Type B pancreatic cell (in vitro differentiated cells): ENCODE results near the gene POLR1A. TPM values are rescaled to one million over a fixed set of nuclear protein-coding genes. Genes with fewer than 3 reads are reported as not detected.

Source experiments
- DNase-seq: peaks from one replicate; pipeline ENCODE4 v3.0.0; 2021; ENCODE audit warnings: mixed read lengths; ENCODE audit not compliant: unreplicated experiment; ENCODE audit errors: extremely low spot score
- H3K27ac Mint-ChIP-seq: 2 replicates; pipeline ENCODE4 v1.8.0; 2021; ENCODE audit warnings: mild to moderate bottlenecking, mixed read lengths
- H3K27me3 Mint-ChIP-seq: 2 replicates; pipeline ENCODE4 v1.8.0; 2021; ENCODE audit warnings: mixed read lengths
- H3K36me3 Mint-ChIP-seq: 2 replicates; pipeline ENCODE4 v1.8.0; 2021; ENCODE audit warnings: mixed read lengths
- H3K4me1 Mint-ChIP-seq: one replicate; pipeline ENCODE4 v1.8.0; 2021; ENCODE audit warnings: mixed read lengths; ENCODE audit not compliant: unreplicated experiment
- H3K4me3 Mint-ChIP-seq: 2 replicates; pipeline ENCODE4 v1.8.0; 2021; ENCODE audit warnings: mild to moderate bottlenecking, mixed read lengths
- H3K9me3 Mint-ChIP-seq: 2 replicates; pipeline ENCODE4 v1.8.0; 2021; ENCODE audit warnings: mixed read lengths
- CTCF ChIP-seq: fragments of 200-600 bp; sonication (generic); conservative IDR thresholded peaks from 2 replicates; pipeline ENCODE4 v1.5.0; 2021; ENCODE audit warnings: antibody characterized with exemption, mild to moderate bottlenecking
- total RNA-seq: library from RNA; stranded (reverse); gene quantifications from 2 replicates; pipeline ENCODE4 v1.2.1, GENCODE V29; 2021; ENCODE audit warnings: low replicate concordance

The POLR1A gene
- total RNA-seq, 1 donor from 2014 or later: 57.6 TPM

GRCh38 chr2:86000131-86000937, 105.4 kb downstream of the POLR1A start:
- H3K4me1 Mint-ChIP-seq: peaks cover 39% of the 10 kb centered on the region
- H3K27ac Mint-ChIP-seq: peak overlapping the region; percentile 12
- H3K9me3 Mint-ChIP-seq: peaks cover 14% of the 10 kb centered on the region
- peaks cover 5% of the 10 kb centered on the region for H3K36me3 Mint-ChIP-seq
- no peaks in the 10 kb centered on the region for H3K27me3 Mint-ChIP-seq
- H3K4me3 Mint-ChIP-seq: no peak overlapping the region
- no peak for TF ChIP-seq CTCF
- no peak for DNase-seq

DNA sequence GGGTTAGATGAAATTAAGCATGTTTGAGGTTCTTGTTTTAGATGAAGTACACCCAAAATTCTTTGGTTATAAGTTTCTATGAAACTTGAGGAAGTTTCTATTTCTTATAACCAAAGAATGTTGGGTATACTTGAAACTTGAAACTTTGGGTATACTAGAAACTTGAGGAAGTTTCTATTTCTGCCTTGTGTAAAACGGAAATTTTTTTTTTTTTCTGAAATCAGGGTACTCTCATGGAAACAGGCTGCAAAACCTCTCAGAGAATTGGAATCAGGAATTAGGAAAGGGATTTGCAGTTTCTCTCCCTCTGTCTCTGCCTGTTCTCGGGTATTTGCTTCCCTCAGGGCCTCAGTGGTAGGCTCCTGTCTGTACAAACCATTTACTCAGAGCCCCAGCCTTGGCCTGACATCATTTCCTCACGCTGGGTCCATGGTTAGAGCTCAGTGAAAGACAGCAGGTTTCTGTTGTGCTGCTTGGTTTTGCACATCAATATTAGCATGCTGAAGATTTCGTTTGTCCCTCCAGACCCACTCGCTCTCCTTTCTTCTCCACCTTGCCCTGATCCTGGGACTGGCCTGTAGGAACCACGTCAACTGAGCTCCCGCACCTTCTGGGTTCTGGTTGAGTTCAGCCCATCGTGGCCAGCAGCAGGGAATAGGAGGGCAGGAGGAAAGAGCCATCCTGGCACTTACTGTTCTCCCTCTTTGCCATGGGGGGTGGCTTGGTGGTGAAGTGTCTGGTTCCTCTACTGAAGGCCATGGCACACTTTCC, 106.4 kb downstream of the POLR1A start:
- Mint-ChIP-seq H3K4me1 (peaks cover 39% of the 10 kb centered on the region), H3K4me3 (peak overlapping the region; percentile 61), H3K9me3 (peaks cover 5% of the 10 kb centered on the region), H3K27ac (peak overlapping the region; percentile 12), H3K27me3 (no peaks in the 10 kb centered on the region), H3K36me3 (no peaks in the 10 kb centered on the region)
- DNase-seq: no peak
- TF ChIP-seq CTCF: no peak

- Mint-ChIP-seq H3K9me3 (peaks cover 5% of the 10 kb centered on the region), H3K27me3 (no peaks in the 10 kb centered on the region), H3K36me3 (no peaks in the 10 kb centered on the region), H3K4me3 (no peak overlapping the region), H3K4me1 (peaks cover 39% of the 10 kb centered on the region), H3K27ac (peak overlapping the region; percentile 12)
- TF ChIP-seq CTCF: no peak
- no peak for DNase-seq
Measured at GRCh38 chr2:85998071-85998991, 107.4 kb downstream of the POLR1A start.

DNA sequence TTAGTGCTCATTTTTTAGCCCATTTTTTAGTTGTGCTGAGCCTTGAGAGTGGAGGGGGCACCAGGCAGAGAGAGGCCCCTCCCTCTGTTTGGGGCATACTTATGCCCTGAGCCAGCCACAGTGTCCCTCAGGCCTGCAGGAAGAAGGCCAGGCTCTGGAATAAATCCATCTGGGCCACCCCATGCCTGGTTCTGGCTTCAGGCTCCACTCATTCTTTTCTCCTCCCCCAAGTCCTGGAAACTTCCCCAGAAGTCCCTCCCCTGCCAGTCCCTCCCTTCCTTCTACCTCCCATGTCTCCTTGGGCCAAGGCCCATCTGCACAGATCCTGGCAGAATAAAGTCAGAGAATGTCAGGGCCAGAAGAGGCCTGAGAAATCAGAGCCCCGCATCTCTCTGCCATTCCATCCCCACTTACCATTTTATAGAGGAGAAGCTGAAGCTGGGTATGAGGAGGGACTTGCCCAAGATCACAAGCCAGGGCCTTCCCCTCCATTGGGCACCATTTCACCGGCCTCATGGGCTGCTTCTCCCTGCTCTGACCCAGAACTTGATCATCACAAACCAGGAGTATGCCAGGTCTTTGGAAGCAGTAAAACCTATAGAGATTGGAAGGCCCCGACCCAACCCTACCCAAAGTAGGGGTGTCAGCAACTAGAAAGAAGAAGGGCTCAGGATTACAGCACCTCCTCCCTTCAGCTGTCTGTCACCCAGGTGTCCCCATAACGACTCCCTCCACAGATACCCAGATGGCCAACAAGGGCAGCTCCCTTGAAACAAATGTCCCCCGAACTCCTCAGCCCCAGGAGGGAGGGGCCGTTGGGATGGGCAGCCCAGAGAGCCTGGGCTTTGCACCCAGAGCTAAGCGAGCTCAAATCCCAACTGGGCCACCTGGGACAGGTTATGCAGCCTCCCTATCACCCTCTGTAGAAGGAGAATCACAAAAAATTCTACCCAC, 108.4 kb downstream of the POLR1A start:
- Mint-ChIP-seq H3K4me3 (peak overlapping the region; percentile 44), H3K9me3 (peaks cover 5% of the 10 kb centered on the region), H3K4me1 (peaks cover 39% of the 10 kb centered on the region)

More for the DNA sequence above, 108.4 kb downstream of the POLR1A start:
- Mint-ChIP-seq H3K27ac (peak overlapping the region; percentile 12), H3K27me3 (no peaks in the 10 kb centered on the region), H3K36me3 (no peaks in the 10 kb centered on the region)
- no peak for DNase-seq
- TF ChIP-seq CTCF: no peak
